Neural progenitor cell (in vitro differentiated cells): ENCODE data around the gene KRTAP4-4. TPM values are rescaled to one million over a fixed set of nuclear protein-coding genes. Genes with fewer than 3 reads are reported as not detected.

ENCODE experiments used
- DNase-seq: peaks from one replicate; pipeline ENCODE4 v3.0.0-alpha.2; 2016; ENCODE audit warnings: low spot score
- H2AFZ ChIP-seq: fragments of 200-600 bp; sonication (generic); replicated peaks from 2 replicates; pipeline ENCODE4 v1.6.1; 2016; ENCODE audit warnings: antibody characterized with exemption
- H3F3A ChIP-seq: fragments of 200-600 bp; sonication (generic); 2 replicates; pipeline ENCODE4 v1.6.1; 2016; ENCODE audit warnings: antibody characterized with exemption, low read depth
- H3K27ac ChIP-seq: fragments of 200-600 bp; sonication (generic); 2 replicates; pipeline ENCODE4 v1.5.1; 2016; ENCODE audit warnings: mild to moderate bottlenecking
- H3K27me3 ChIP-seq: fragments of 200-600 bp; sonication (generic); 2 replicates; pipeline ENCODE4 v1.6.1; 2016; ENCODE audit warnings: mild to moderate bottlenecking, moderate library complexity
- H3K36me3 ChIP-seq: fragments of 200-600 bp; sonication (generic); 2 replicates; pipeline ENCODE4 v1.5.1; 2016
- H3K4me1 ChIP-seq: fragments of 200-600 bp; sonication (generic); 2 replicates; pipeline ENCODE4 v1.6.1; 2016; ENCODE audit warnings: mixed run types
- H3K4me2 ChIP-seq: fragments of 200-600 bp; sonication (generic); 2 replicates; pipeline ENCODE4 v1.6.1; 2016
- H3K4me3 ChIP-seq: fragments of 200-600 bp; sonication (generic); 2 replicates; pipeline ENCODE4 v1.5.1; 2016
- H3K79me2 ChIP-seq: fragments of 200-600 bp; sonication (generic); 2 replicates; pipeline ENCODE4 v1.6.1; 2016; ENCODE audit warnings: low read depth
- H3K9ac ChIP-seq: fragments of 200-600 bp; sonication (generic); 2 replicates; pipeline ENCODE4 v1.6.1; 2016
- H3K9me3 ChIP-seq: fragments of 200-600 bp; sonication (generic); 2 replicates; pipeline ENCODE4 v1.5.1; 2016; ENCODE audit warnings: low read depth
- H4K20me1 ChIP-seq: fragments of 200-600 bp; sonication (generic); 2 replicates; pipeline ENCODE4 v1.6.1; 2016; ENCODE audit warnings: low read depth
- H3K27ac Mint-ChIP-seq: 3 replicates; pipeline ENCODE4 v1.8.0; 2021; ENCODE audit warnings: mixed read lengths
- H3K27me3 Mint-ChIP-seq: 2 replicates; pipeline ENCODE4 v1.8.0; 2022; ENCODE audit warnings: low read depth, mild to moderate bottlenecking, inconsistent platforms, moderate library complexity, mixed read lengths; ENCODE audit not compliant: insufficient read depth
- H3K36me3 Mint-ChIP-seq: 3 replicates; pipeline ENCODE4 v1.8.0; 2021; ENCODE audit warnings: mixed read lengths
- H3K4me1 Mint-ChIP-seq: 3 replicates; pipeline ENCODE4 v1.8.0; 2021; ENCODE audit warnings: mixed read lengths
- H3K4me3 Mint-ChIP-seq: 3 replicates; pipeline ENCODE4 v1.8.0; 2021; ENCODE audit warnings: mild to moderate bottlenecking, moderate library complexity, mixed read lengths
- H3K9me3 Mint-ChIP-seq: 3 replicates; pipeline ENCODE4 v1.8.0; 2020; ENCODE audit warnings: mixed read lengths
- EZH2 ChIP-seq: fragments of 200-600 bp; sonication (generic); IDR thresholded peaks from 2 replicates; pipeline ENCODE4 v1.6.1; 2017; ENCODE audit warnings: antibody characterized with exemption, mild to moderate bottlenecking, moderate library complexity
- EZH2phosphoT487 ChIP-seq: fragments of 200-600 bp; sonication (generic); IDR thresholded peaks from 2 replicates; pipeline ENCODE4 v1.6.1; 2017; ENCODE audit warnings: antibody characterized with exemption
- total RNA-seq: library from RNA; depleted of rRNA; stranded (reverse); fragments of >200 nt; gene quantifications from 2 replicates; pipeline ENCODE4 v1.2.3, GENCODE V29; 2015; ENCODE audit warnings: low replicate concordance
- TF ChIP-seq, protein P1 (sequence below): fragments of 200-600 bp; sonication (generic); IDR thresholded peaks from 2 replicates; pipeline ENCODE4 v1.5.1; 2017; ENCODE audit warnings: antibody characterized with exemption, mild to moderate bottlenecking

Gene KRTAP4-4
- total RNA-seq, 1 donor from 2014 or later, result not detected

DNA sequence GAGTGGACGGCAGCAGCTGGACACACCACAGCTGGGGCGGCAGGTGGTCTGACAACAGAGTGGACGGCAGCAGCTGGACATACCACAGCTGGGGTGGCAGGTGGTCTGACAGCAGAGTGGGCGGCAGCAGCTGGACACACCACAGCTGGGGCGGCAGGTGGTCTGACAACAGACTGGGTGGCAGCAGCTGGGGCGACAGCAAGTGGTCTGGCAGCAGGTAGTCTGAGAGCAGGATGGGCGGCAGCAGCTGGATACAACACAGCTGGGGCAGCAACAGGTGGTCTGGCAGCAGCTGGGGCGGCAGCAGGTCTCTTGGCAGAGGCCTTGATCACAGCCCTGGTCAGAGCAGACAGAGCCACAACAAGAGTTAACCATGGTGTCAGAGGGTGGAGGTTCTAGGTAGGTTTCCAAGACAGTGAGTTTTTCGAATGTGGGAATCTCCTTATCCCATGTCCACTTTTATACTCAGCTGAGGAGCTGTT lies 24.0 kb upstream of the KRTAP4-4 start, which contains the start of gene KRTAP4-1:
Gene KRTAP4-1 (minus strand): TSS at position 432 of the 482 bp plus-strand sequence. CDS start 57 bp downstream, at position 375.
- no peaks in the 10 kb centered on the region for H3K27me3 Mint-ChIP-seq
- Histone ChIP-seq H3K9me3 (no peaks in the 10 kb centered on the region), H3K4me2 (no peak within 1 kb of the TSS), H3K4me1 (no peaks in the 10 kb centered on the region), H3K4me3 (no peak within 1 kb of the TSS), H3K9ac (no peak within 1 kb of the TSS), H3F3A (no peaks in the 10 kb centered on the region), H3K27ac (no peak within 1 kb of the TSS), H4K20me1 (no peaks in the 10 kb centered on the region), H2AFZ (no peak within 1 kb of the TSS), H3K79me2 (no peaks in the 10 kb centered on the region), H3K27me3 (no peaks in the 10 kb centered on the region), H3K36me3 (no peaks in the 10 kb centered on the region)
- TF ChIP-seq, protein P1, sequence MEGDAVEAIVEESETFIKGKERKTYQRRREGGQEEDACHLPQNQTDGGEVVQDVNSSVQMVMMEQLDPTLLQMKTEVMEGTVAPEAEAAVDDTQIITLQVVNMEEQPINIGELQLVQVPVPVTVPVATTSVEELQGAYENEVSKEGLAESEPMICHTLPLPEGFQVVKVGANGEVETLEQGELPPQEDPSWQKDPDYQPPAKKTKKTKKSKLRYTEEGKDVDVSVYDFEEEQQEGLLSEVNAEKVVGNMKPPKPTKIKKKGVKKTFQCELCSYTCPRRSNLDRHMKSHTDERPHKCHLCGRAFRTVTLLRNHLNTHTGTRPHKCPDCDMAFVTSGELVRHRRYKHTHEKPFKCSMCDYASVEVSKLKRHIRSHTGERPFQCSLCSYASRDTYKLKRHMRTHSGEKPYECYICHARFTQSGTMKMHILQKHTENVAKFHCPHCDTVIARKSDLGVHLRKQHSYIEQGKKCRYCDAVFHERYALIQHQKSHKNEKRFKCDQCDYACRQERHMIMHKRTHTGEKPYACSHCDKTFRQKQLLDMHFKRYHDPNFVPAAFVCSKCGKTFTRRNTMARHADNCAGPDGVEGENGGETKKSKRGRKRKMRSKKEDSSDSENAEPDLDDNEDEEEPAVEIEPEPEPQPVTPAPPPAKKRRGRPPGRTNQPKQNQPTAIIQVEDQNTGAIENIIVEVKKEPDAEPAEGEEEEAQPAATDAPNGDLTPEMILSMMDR, result no peak
- TF ChIP-seq EZH2 (no peak), EZH2phosphoT487 (no peak)
- no peaks in the 10 kb centered on the region for H3K36me3 Mint-ChIP-seq
- H3K4me3 Mint-ChIP-seq, result no peak within 1 kb of the TSS
- H3K4me1 Mint-ChIP-seq, result peaks cover 2% of the 10 kb centered on the region
- no peak within 1 kb of the TSS for H3K27ac Mint-ChIP-seq
- DNase-seq, result no peak
- no peaks in the 10 kb centered on the region for H3K9me3 Mint-ChIP-seq

DNA sequence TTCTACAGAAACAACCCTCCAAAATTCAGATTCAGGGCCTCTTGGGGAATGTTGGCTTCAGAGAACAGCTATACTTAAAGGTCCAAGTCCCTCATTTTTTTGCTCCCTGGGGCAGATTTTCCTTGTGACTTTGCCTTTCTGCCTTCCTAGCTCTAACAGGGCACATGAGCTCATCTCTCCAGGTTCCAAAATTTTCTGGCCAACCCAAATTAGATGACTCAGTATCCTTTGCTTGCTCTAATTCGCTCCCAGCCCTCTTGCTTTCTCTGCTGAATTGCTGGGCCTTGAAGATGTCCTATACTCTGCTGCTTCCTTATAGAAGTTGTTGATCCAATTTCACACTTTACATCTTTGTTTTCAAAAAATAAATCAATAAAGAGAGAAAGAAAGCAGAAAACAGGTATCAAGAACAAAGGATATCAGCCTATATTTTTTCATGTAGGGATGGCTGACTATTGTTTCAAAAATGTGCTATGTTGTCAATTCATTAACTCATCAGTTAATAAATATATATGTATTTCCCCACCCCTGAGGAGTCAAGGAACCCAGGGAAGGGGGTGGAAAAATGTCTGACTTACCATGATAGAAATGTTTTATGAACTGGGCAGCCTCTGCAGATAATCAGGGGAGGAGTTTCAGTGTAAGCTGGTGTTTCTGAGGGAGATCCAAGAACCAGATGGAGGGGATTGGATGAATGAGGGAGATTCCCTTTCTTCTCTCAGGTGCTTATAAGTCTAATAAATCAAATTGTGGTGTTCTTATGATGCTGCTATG lies 18.5 kb upstream of the KRTAP4-4 start:
- Histone ChIP-seq H3K27ac (no peak overlapping the region), H3F3A (no peaks in the 10 kb centered on the region), H3K36me3 (no peaks in the 10 kb centered on the region), H3K4me3 (no peak overlapping the region), H3K4me2 (no peak overlapping the region), H2AFZ (no peak overlapping the region), H3K79me2 (no peaks in the 10 kb centered on the region), H3K9me3 (no peaks in the 10 kb centered on the region), H3K9ac (no peak overlapping the region), H3K27me3 (no peaks in the 10 kb centered on the region), H3K4me1 (no peaks in the 10 kb centered on the region), H4K20me1 (no peaks in the 10 kb centered on the region)
- DNase-seq, result no peak
- Mint-ChIP-seq H3K27ac (no peak overlapping the region), H3K9me3 (no peaks in the 10 kb centered on the region), H3K4me1 (no peaks in the 10 kb centered on the region), H3K27me3 (no peaks in the 10 kb centered on the region), H3K4me3 (no peak overlapping the region), H3K36me3 (no peaks in the 10 kb centered on the region)
- no peak for TF ChIP-seq EZH2phosphoT487

DNA sequence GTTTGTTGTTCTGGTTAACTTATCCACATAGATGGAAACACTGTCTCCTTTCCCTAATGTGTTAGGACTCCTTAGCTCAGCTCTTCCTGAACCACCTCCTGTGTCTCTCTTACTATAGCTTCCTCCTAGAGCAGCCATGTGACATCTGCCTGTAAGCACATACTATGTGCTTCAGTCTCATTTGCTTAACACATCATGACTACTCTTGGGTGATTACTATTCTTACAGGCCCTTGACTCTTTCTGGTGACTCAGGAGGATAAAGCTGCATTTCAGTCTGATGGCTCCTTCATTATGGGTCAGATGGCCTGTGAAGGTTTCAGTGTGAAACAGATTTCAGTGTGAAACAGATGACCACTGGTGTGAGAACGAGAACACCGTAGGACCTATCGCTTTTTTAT lies 17.8 kb upstream of the KRTAP4-4 start:
- no peak overlapping the region for H3K4me3 ChIP-seq
- DNase-seq, result no peak
- no peak overlapping the region for H3K4me3 Mint-ChIP-seq
- no peak overlapping the region for H3K4me2 ChIP-seq
- H3K4me1 Mint-ChIP-seq, result no peaks in the 10 kb centered on the region
- H3K79me2 ChIP-seq, result no peaks in the 10 kb centered on the region
- no peak overlapping the region for H3K27ac Mint-ChIP-seq
- H3K27me3 Mint-ChIP-seq, result no peaks in the 10 kb centered on the region
- H3K9me3 Mint-ChIP-seq, result no peaks in the 10 kb centered on the region
- no peak overlapping the region for H3K9ac ChIP-seq
- no peak overlapping the region for H3K27ac ChIP-seq
- no peaks in the 10 kb centered on the region for H3K27me3 ChIP-seq
- H3K9me3 ChIP-seq, result no peaks in the 10 kb centered on the region
- TF ChIP-seq, protein P1, result no peak
- TF ChIP-seq EZH2phosphoT487 (no peak), EZH2 (no peak)
- peak overlapping the region; percentile 54 for H2AFZ ChIP-seq
- no peaks in the 10 kb centered on the region for H3F3A ChIP-seq
- no peaks in the 10 kb centered on the region for H3K36me3 ChIP-seq
- H3K4me1 ChIP-seq, result no peaks in the 10 kb centered on the region
- no peaks in the 10 kb centered on the region for H3K36me3 Mint-ChIP-seq
- no peaks in the 10 kb centered on the region for H4K20me1 ChIP-seq

DNA sequence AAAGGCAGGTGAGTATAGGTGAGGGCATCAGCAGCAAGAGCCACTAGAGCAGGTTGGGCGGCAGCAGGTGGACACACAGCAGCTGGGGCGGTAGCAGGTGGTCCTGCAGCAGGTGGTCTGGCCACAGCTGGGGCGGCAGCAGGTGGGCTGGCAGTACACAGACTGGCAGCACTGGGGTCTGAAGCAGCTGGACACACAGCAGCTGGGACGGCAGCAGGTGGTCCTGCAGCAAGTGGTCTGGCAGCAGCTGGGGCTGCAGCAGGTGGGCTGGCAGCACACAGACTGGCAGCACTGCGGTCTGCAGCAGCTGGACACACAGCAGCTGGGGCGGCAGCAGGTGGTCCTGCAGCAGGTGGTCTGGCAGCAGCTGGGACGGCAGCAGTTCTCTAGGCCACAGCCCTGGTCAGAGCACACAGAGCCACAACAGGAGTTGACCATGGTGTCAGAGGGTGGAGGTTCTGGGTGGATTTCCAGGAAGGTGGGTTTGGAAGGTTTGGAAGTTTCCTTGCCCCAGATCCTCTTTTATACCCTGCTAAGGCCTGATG lies 17.3 kb upstream of the KRTAP4-4 start, which contains the start of gene KRTAP4-2:
Gene KRTAP4-2 (minus strand): TSS at position 495 of the 545 bp plus-strand sequence. CDS start 57 bp downstream, at position 438.
- H3K27me3 ChIP-seq, result no peaks in the 10 kb centered on the region
- Mint-ChIP-seq H3K9me3 (no peaks in the 10 kb centered on the region), H3K4me3 (no peak within 1 kb of the TSS), H3K4me1 (no peaks in the 10 kb centered on the region), H3K27ac (no peak within 1 kb of the TSS), H3K27me3 (no peaks in the 10 kb centered on the region), H3K36me3 (no peaks in the 10 kb centered on the region)
- H3K4me1 ChIP-seq, result no peaks in the 10 kb centered on the region
- no peak within 1 kb of the TSS for H3K9ac ChIP-seq
- peak within 1 kb of the TSS; percentile 54 for H2AFZ ChIP-seq
- no peak for TF ChIP-seq EZH2phosphoT487
- TF ChIP-seq EZH2, result no peak
- TF ChIP-seq, protein P1, result no peak
- no peak within 1 kb of the TSS for H3K4me2 ChIP-seq
- no peak within 1 kb of the TSS for H3K27ac ChIP-seq
- H4K20me1 ChIP-seq, result no peaks in the 10 kb centered on the region
- no peaks in the 10 kb centered on the region for H3K9me3 ChIP-seq
- no peaks in the 10 kb centered on the region for H3F3A ChIP-seq
- no peaks in the 10 kb centered on the region for H3K79me2 ChIP-seq
- no peaks in the 10 kb centered on the region for H3K36me3 ChIP-seq
- no peak within 1 kb of the TSS for H3K4me3 ChIP-seq
- DNase-seq, result no peak
